NCI-H82 (cell line): ENCODE measurements around the gene NLRP9.
"Not testable (repeated sequence)": the region's sequence is repeated elsewhere in the genome, so short reads cannot be mapped to it uniquely, and the experiment has no call there.

Experiments used
- DNase-seq: peaks from one replicate; lab custom pipeline; 2025; lab: John Stamatoyannopoulos, UW

NLRP9 gene

GRCh38 chr19:55738302-55738701 is at the start of gene NLRP9:
Gene NLRP9, minus strand, starts transcription at chr19:55738402. Its CDS starts 28 bp downstream, at chr19:55738374.
- no peak for DNase-seq

- DNase-seq = no peak
Observed at GRCh38 chr19:55781112-55781511, 42.9 kb upstream of the NLRP9 start.

- DNase-seq = no peak
Observed at GRCh38 chr19:55778331-55778730, 40.1 kb upstream of the NLRP9 start.

GRCh38 chr19:55777528-55777927 is 39.3 kb upstream of the NLRP9 start:
- peak; percentile 31 for DNase-seq

GRCh38 chr19:55769632-55770031 is 31.4 kb upstream of the NLRP9 start:
- DNase-seq = not testable (repeated sequence)

- DNase-seq = not testable (repeated sequence)
Observed at GRCh38 chr19:55768818-55769217, 30.6 kb upstream of the NLRP9 start, which contains the start of gene RFPL4AL1. Gene RFPL4AL1, plus strand, starts transcription at chr19:55769118. Its CDS starts 2,687 bp downstream, at chr19:55771805.

GRCh38 chr19:55766466-55766865 is 28.3 kb upstream of the NLRP9 start:
- DNase-seq = no peak

- not testable (repeated sequence) for DNase-seq
Observed at GRCh38 chr19:55758797-55759196, 20.6 kb upstream of the NLRP9 start, which contains the start of gene RFPL4A. Gene RFPL4A, plus strand, starts transcription at chr19:55759097. Its CDS starts 2,704 bp downstream, at chr19:55761801.

- not testable (repeated sequence) for DNase-seq
Observed at GRCh38 chr19:55756808-55757207, 18.6 kb upstream of the NLRP9 start.

GRCh38 chr19:55753401-55753800 is 15.2 kb upstream of the NLRP9 start:
- DNase-seq = no peak

- DNase-seq = no peak
Observed at GRCh38 chr19:55750715-55751114, 12.5 kb upstream of the NLRP9 start.

- not testable (repeated sequence) for DNase-seq
Observed at GRCh38 chr19:55730378-55730777, 7.8 kb downstream of the NLRP9 start.

- no peak for DNase-seq
Observed at GRCh38 chr19:55723491-55723890, 14.7 kb downstream of the NLRP9 start.

- no peak for DNase-seq
Observed at GRCh38 chr19:55720801-55721200, 17.4 kb downstream of the NLRP9 start.

- DNase-seq = no peak
Observed at GRCh38 chr19:55720214-55720746, 17.9 kb downstream of the NLRP9 start.

GRCh38 chr19:55717879-55718711 is 20.1 kb downstream of the NLRP9 start:
- DNase-seq = not testable (repeated sequence)

GRCh38 chr19:55717251-55717650 is 21.0 kb downstream of the NLRP9 start:
- no peak for DNase-seq

GRCh38 chr19:55716531-55716930 is 21.7 kb downstream of the NLRP9 start:
- DNase-seq = no peak

GRCh38 chr19:55712804-55713631 is 25.2 kb downstream of the NLRP9 start:
- no peak for DNase-seq

GRCh38 chr19:55711719-55712118 is 26.5 kb downstream of the NLRP9 start:
- DNase-seq = no peak

- DNase-seq = no peak
Observed at GRCh38 chr19:55705972-55706371, 32.2 kb downstream of the NLRP9 start.

GRCh38 chr19:55704494-55705245 is 33.5 kb downstream of the NLRP9 start:
- no peak for DNase-seq
